Transverse colon (tissue), 4 donors: ENCODE data around the gene RBM4B. TPM values are rescaled to one million over a fixed set of nuclear protein-coding genes. Genes with fewer than 3 reads are reported as not detected.

Experiments used
- DNase-seq: peaks from one replicate; pipeline ENCODE4 v3.0.0-alpha.2; 2019
- H3K27ac ChIP-seq, 4 donors: fragments of 200-600 bp; sonication (generic); 2 replicates each; pipeline ENCODE4 v1.5.1; 2016 to 2018; ENCODE audit warnings: inconsistent platforms in 4 of 4
- H3K27me3 ChIP-seq: fragments of 200-600 bp; sonication (generic); 2 replicates; pipeline ENCODE4 v1.5.1; 2017; ENCODE audit warnings: inconsistent platforms
- H3K36me3 ChIP-seq, 4 donors: fragments of 200-600 bp; sonication (generic); 2 replicates each; pipeline ENCODE4 v1.5.1; 2017 to 2019; ENCODE audit warnings: inconsistent platforms in 4 of 4
- H3K4me1 ChIP-seq, 4 donors: fragments of 200-600 bp; sonication (generic); 2 replicates each; pipeline ENCODE4 v1.5.1; 2017 to 2020; ENCODE audit warnings: inconsistent platforms in 4 of 4
- H3K4me3 ChIP-seq, 4 donors: fragments of 200-600 bp; sonication (generic); 1 replicate in 1 of 4; 2 replicates in 3 of 4; pipeline versions ENCODE4 v1.5.1 to v1.6.1; 2017 to 2019; ENCODE audit warnings: inconsistent platforms in 4 of 4
- H3K9me3 ChIP-seq, 2 donors: fragments of 200-600 bp; sonication (generic); 2 replicates each; pipeline ENCODE4 v1.5.1; 2017 to 2019; ENCODE audit warnings: inconsistent platforms in 2 of 2
- CTCF ChIP-seq, 5 experiments: fragments of 200-600 bp in 3 of 5; fragments of 450-650 bp in 2 of 5; sonication (generic) in 3 of 5; IDR thresholded peaks; 1 replicate in 2 of 5; 2 replicates in 3 of 5; pipeline ENCODE4 v1.5.1; 2016 to 2017; ENCODE audit warnings: antibody characterized with exemption in 5 of 5, inconsistent platforms in 3 of 5, mild to moderate bottlenecking in 2 of 5, moderate library complexity in 1 of 5
- EP300 ChIP-seq: sonication (generic); formaldehyde crosslinking; IDR thresholded peaks from one replicate; pipeline ENCODE4 v1.6.1; 2017; ENCODE audit warnings: antibody characterized with exemption, low read depth
- POLR2A ChIP-seq: fragments of 450-650 bp; IDR thresholded peaks from one replicate; pipeline ENCODE4 v1.6.1; 2016; ENCODE audit warnings: antibody characterized with exemption, mild to moderate bottlenecking, moderate library complexity
- POLR2AphosphoS5 ChIP-seq, 3 donors: sonication (generic); formaldehyde crosslinking; IDR thresholded peaks; one replicate each; pipeline ENCODE4 v1.6.1; 2016; ENCODE audit warnings: antibody characterized with exemption in 3 of 3
- WGBS, 2 donors: methylation state at CpG; one replicate each; pipeline ENCODE4 v1.1.5; 2018; ENCODE audit warnings: low coverage in 1 of 2; 5-methylcytosine and 5-hydroxymethylcytosine counted together
- in situ Hi-C, 4 donors: fragments of 200-750 bp; cut with MboI; loops; one replicate each; pipeline versions ENCODE4 v1.15.0 to v1.15.1; 2017; ENCODE audit warnings: low sequenced_read_pairs in 3 of 4, low pct_ligation_motif_present in 1 of 4, low pct_unique_long_range_greater_than_20kb in 1 of 4
- intact Hi-C: fragments of 100-400 bp; cut with DNase I; formaldehyde crosslinking; loops from one replicate; pipeline ENCODE4 v1.15.1; 2023; ENCODE audit warnings: low total_unique reads
- total RNA-seq, 4 donors: library from RNA; depleted of rRNA; stranded (reverse); fragments of >200 nt; gene quantifications; one replicate each; pipeline ENCODE4 v1.1.0, GENCODE V29; 2016

RBM4B gene
- total RNA-seq, 4 donors from 2014 or later = 14.2 to 22.1 (median 15.5) TPM

- Histone ChIP-seq H3K4me1 (no peaks in the 10 kb centered on the region), H3K9me3 (no peaks in the 10 kb centered on the region), H3K4me3 (no peak overlapping the region), H3K36me3 (no peaks in the 10 kb centered on the region), H3K27me3 (no peaks in the 10 kb centered on the region), H3K27ac (no peak overlapping the region)
- no peak for DNase-seq
- intact Hi-C loops (no loop called here), in situ Hi-C loops (loop anchor here in 1 of 4 donors (25.0 kb wide), 1 partner anchor 304 kb away; the partner anchor contains the start of gene SYT12)
- TF ChIP-seq EP300 (no peak), POLR2A (no peak), POLR2AphosphoS5 (IDR thresholded peaks at IDR 0.05) (no peak), CTCF (IDR thresholded peaks at IDR 0.05) (no peak)
- 89% methylated on average over 14 of the region's 14 CpGs; no CpG with 5 or more reads in 1 of the 2 donors for WGBS, 2 donors
Observed at GRCh38 chr11:66708701-66709100, 31.0 kb upstream of the RBM4B start.

GRCh38 chr11:66708094-66708493 is 30.4 kb upstream of the RBM4B start:
- Histone ChIP-seq H3K9me3 (no peaks in the 10 kb centered on the region), H3K4me3 (no peak overlapping the region), H3K27me3 (no peaks in the 10 kb centered on the region), H3K27ac (no peak overlapping the region), H3K4me1 (no peaks in the 10 kb centered on the region), H3K36me3 (no peaks in the 10 kb centered on the region)
- no peak for DNase-seq
- WGBS, 2 donors = 90 to 97% methylated on average over 10 to 20 of the region's 20 CpGs
- in situ Hi-C loops = loop anchor here in 1 of 4 donors (25.0 kb wide), 1 partner anchor 304 kb away; the partner anchor contains the start of gene SYT12
- intact Hi-C loops = no loop called here
- TF ChIP-seq POLR2A (no peak), CTCF (IDR thresholded peaks at IDR 0.05) (no peak), POLR2AphosphoS5 (IDR thresholded peaks at IDR 0.05) (no peak), EP300 (no peak)

GRCh38 chr11:66707486-66707885 is 29.8 kb upstream of the RBM4B start:
- Histone ChIP-seq H3K9me3 (no peaks in the 10 kb centered on the region), H3K4me3 (no peak overlapping the region), H3K36me3 (no peaks in the 10 kb centered on the region), H3K27ac (no peak overlapping the region), H3K4me1 (no peaks in the 10 kb centered on the region), H3K27me3 (no peaks in the 10 kb centered on the region)
- in situ Hi-C loops (loop anchor here in 1 of 4 donors (25.0 kb wide), 1 partner anchor 305 kb away; the partner anchor contains the start of gene SYT12), intact Hi-C loops (no loop called here)
- TF ChIP-seq POLR2AphosphoS5 (IDR thresholded peaks at IDR 0.05) (no peak), CTCF (IDR thresholded peaks at IDR 0.05) (no peak), POLR2A (no peak), EP300 (no peak)
- no peak for DNase-seq
- WGBS, 2 donors = 80 to 97% methylated on average over 1 to 26 of the region's 26 CpGs

- Histone ChIP-seq H3K9me3 (no peaks in the 10 kb centered on the region), H3K36me3 (no peaks in the 10 kb centered on the region), H3K27me3 (no peaks in the 10 kb centered on the region), H3K4me3 (no peak overlapping the region), H3K27ac (no peak overlapping the region), H3K4me1 (no peaks in the 10 kb centered on the region)
- intact Hi-C loops (no loop called here), in situ Hi-C loops (loop anchor here in 1 of 4 donors (25.0 kb wide), 1 partner anchor 305 kb away; the partner anchor contains the start of gene SYT12)
- 89 to 90% methylated on average over 4 to 9 of the region's 9 CpGs for WGBS, 2 donors
- TF ChIP-seq POLR2AphosphoS5 (IDR thresholded peaks at IDR 0.05) (no peak), POLR2A (no peak), CTCF (IDR thresholded peaks at IDR 0.05) (no peak), EP300 (no peak)
- DNase-seq = no peak
Observed at GRCh38 chr11:66706989-66707388, 29.3 kb upstream of the RBM4B start.
